ENCODE measurements around the gene CDHR1.
"Not testable (repeated sequence)": the region's sequence is repeated elsewhere in the genome, so short reads cannot be mapped to it uniquely, and the experiment has no call there.

Gene CDHR1

GRCh38 chr10:84160663-84161362 lies 33.5 kb upstream of the CDHR1 start:
- Histone ChIP-seq H3K36me3 (ENCODE audit: control insufficient read depth, insufficient read depth, low read length, severe bottlenecking) (no peaks in the 10 kb centered on the region), H3K9me3 (ENCODE audit: control insufficient read depth, low read length) (no peaks in the 10 kb centered on the region), H3K4me1 (ENCODE audit: control insufficient read depth, insufficient read depth, low read length) (peaks cover 7% of the 10 kb centered on the region), H3K27me3 (replicated peaks; ENCODE audit: control insufficient read depth, insufficient read depth, low read length) (peaks cover 26% of the 10 kb centered on the region), H3K4me3 (ENCODE audit: low read length) (no peak overlapping the region), H3K9ac (ENCODE audit: low read length) (no peak overlapping the region)
- no peak for DNase-seq (ENCODE audit: low read depth)

- no peak overlapping the region for H3K9ac ChIP-seq (ENCODE audit: low read length)
- no peak for DNase-seq (ENCODE audit: low read depth)
- H3K27me3 ChIP-seq (replicated peaks; ENCODE audit: control insufficient read depth, insufficient read depth, low read length) = peaks cover 26% of the 10 kb centered on the region
- no peak overlapping the region for H3K4me3 ChIP-seq (ENCODE audit: low read length)
- peaks cover 2% of the 10 kb centered on the region for H3K4me1 ChIP-seq (ENCODE audit: control insufficient read depth, insufficient read depth, low read length)
- no peaks in the 10 kb centered on the region for H3K36me3 ChIP-seq (ENCODE audit: control insufficient read depth, insufficient read depth, low read length, severe bottlenecking)
- no peaks in the 10 kb centered on the region for H3K9me3 ChIP-seq (ENCODE audit: control insufficient read depth, low read length)
Measured at GRCh38 chr10:84163996-84164395, 30.3 kb upstream of the CDHR1 start.

GRCh38 chr10:84164442-84164841 lies 29.9 kb upstream of the CDHR1 start:
- Histone ChIP-seq H3K4me3 (ENCODE audit: low read length) (no peak overlapping the region), H3K4me1 (ENCODE audit: control insufficient read depth, insufficient read depth, low read length) (peaks cover 2% of the 10 kb centered on the region), H3K9ac (ENCODE audit: low read length) (no peak overlapping the region), H3K27me3 (replicated peaks; ENCODE audit: control insufficient read depth, insufficient read depth, low read length) (peaks cover 24% of the 10 kb centered on the region), H3K9me3 (ENCODE audit: control insufficient read depth, low read length) (no peaks in the 10 kb centered on the region), H3K36me3 (ENCODE audit: control insufficient read depth, insufficient read depth, low read length, severe bottlenecking) (no peaks in the 10 kb centered on the region)
- no peak for DNase-seq (ENCODE audit: low read depth)

- no peak overlapping the region for H3K4me3 ChIP-seq (ENCODE audit: low read length)
- no peak overlapping the region for H3K9ac ChIP-seq (ENCODE audit: low read length)
- H3K27me3 ChIP-seq (replicated peaks; ENCODE audit: control insufficient read depth, insufficient read depth, low read length) = peaks cover 20% of the 10 kb centered on the region
- no peak for DNase-seq (ENCODE audit: low read depth)
- H3K36me3 ChIP-seq (ENCODE audit: control insufficient read depth, insufficient read depth, low read length, severe bottlenecking) = no peaks in the 10 kb centered on the region
- H3K9me3 ChIP-seq (ENCODE audit: control insufficient read depth, low read length) = no peaks in the 10 kb centered on the region
- peaks cover 2% of the 10 kb centered on the region for H3K4me1 ChIP-seq (ENCODE audit: control insufficient read depth, insufficient read depth, low read length)
Measured at GRCh38 chr10:84166620-84167288, 27.6 kb upstream of the CDHR1 start.

GRCh38 chr10:84167289-84167653 lies 27.1 kb upstream of the CDHR1 start:
- H3K27me3 ChIP-seq (replicated peaks; ENCODE audit: control insufficient read depth, insufficient read depth, low read length) = peaks cover 20% of the 10 kb centered on the region

GRCh38 chr10:84168382-84168781 lies 26.0 kb upstream of the CDHR1 start:
- H3K9me3 ChIP-seq (ENCODE audit: control insufficient read depth, low read length); H3K4me1 ChIP-seq (ENCODE audit: control insufficient read depth, insufficient read depth, low read length); H3K9ac ChIP-seq (ENCODE audit: low read length); H3K4me3 ChIP-seq (ENCODE audit: low read length); H3K36me3 ChIP-seq (ENCODE audit: control insufficient read depth, insufficient read depth, low read length, severe bottlenecking); DNase-seq (ENCODE audit: low read depth): not testable (repeated sequence)
- H3K27me3 ChIP-seq (replicated peaks; ENCODE audit: control insufficient read depth, insufficient read depth, low read length) = peaks cover 12% of the 10 kb centered on the region

More at GRCh38 chr10:84167289-84167653, 27.1 kb upstream of the CDHR1 start:
- H3K9me3 ChIP-seq (ENCODE audit: control insufficient read depth, low read length); H3K4me3 ChIP-seq (ENCODE audit: low read length); H3K36me3 ChIP-seq (ENCODE audit: control insufficient read depth, insufficient read depth, low read length, severe bottlenecking); H3K4me1 ChIP-seq (ENCODE audit: control insufficient read depth, insufficient read depth, low read length); DNase-seq (ENCODE audit: low read depth); H3K9ac ChIP-seq (ENCODE audit: low read length): not testable (repeated sequence)

GRCh38 chr10:84171237-84171636 lies 23.1 kb upstream of the CDHR1 start:
- not testable (repeated sequence) for DNase-seq (ENCODE audit: low read depth); H3K27me3 ChIP-seq (replicated peaks; ENCODE audit: control insufficient read depth, insufficient read depth, low read length); H3K36me3 ChIP-seq (ENCODE audit: control insufficient read depth, insufficient read depth, low read length, severe bottlenecking)

GRCh38 chr10:84171700-84172466 lies 22.5 kb upstream of the CDHR1 start:
- not testable (repeated sequence) for H3K9ac ChIP-seq (ENCODE audit: low read length); H3K27me3 ChIP-seq (replicated peaks; ENCODE audit: control insufficient read depth, insufficient read depth, low read length); H3K9me3 ChIP-seq (ENCODE audit: control insufficient read depth, low read length); H3K4me3 ChIP-seq (ENCODE audit: low read length); H3K36me3 ChIP-seq (ENCODE audit: control insufficient read depth, insufficient read depth, low read length, severe bottlenecking); DNase-seq (ENCODE audit: low read depth); H3K4me1 ChIP-seq (ENCODE audit: control insufficient read depth, insufficient read depth, low read length)

More at GRCh38 chr10:84171237-84171636, 23.1 kb upstream of the CDHR1 start:
- not testable (repeated sequence) for H3K4me1 ChIP-seq (ENCODE audit: control insufficient read depth, insufficient read depth, low read length); H3K9me3 ChIP-seq (ENCODE audit: control insufficient read depth, low read length); H3K9ac ChIP-seq (ENCODE audit: low read length); H3K4me3 ChIP-seq (ENCODE audit: low read length)

GRCh38 chr10:84172467-84173356 lies 21.6 kb upstream of the CDHR1 start:
- H3K4me1 ChIP-seq (ENCODE audit: control insufficient read depth, insufficient read depth, low read length) = no peaks in the 10 kb centered on the region
- H3K9me3 ChIP-seq (ENCODE audit: control insufficient read depth, low read length) = no peaks in the 10 kb centered on the region
- H3K4me3 ChIP-seq (ENCODE audit: low read length) = no peak overlapping the region
- no peak overlapping the region for H3K9ac ChIP-seq (ENCODE audit: low read length)
- no peak for DNase-seq (ENCODE audit: low read depth)
- no peaks in the 10 kb centered on the region for H3K36me3 ChIP-seq (ENCODE audit: control insufficient read depth, insufficient read depth, low read length, severe bottlenecking)
- H3K27me3 ChIP-seq (replicated peaks; ENCODE audit: control insufficient read depth, insufficient read depth, low read length) = no peaks in the 10 kb centered on the region

- H3K27me3 ChIP-seq (replicated peaks; ENCODE audit: control insufficient read depth, insufficient read depth, low read length) = no peaks in the 10 kb centered on the region
- DNase-seq (ENCODE audit: low read depth) = no peak
- no peak within 1 kb of the TSS for H3K4me3 ChIP-seq (ENCODE audit: low read length)
- H3K36me3 ChIP-seq (ENCODE audit: control insufficient read depth, insufficient read depth, low read length, severe bottlenecking) = no peaks in the 10 kb centered on the region
- H3K9me3 ChIP-seq (ENCODE audit: control insufficient read depth, low read length) = no peaks in the 10 kb centered on the region
- H3K9ac ChIP-seq (ENCODE audit: low read length) = no peak within 1 kb of the TSS
- H3K4me1 ChIP-seq (ENCODE audit: control insufficient read depth, insufficient read depth, low read length) = no peaks in the 10 kb centered on the region
Measured at GRCh38 chr10:84173501-84173929, 20.8 kb upstream of the CDHR1 start, which contains the start of gene GPR15LG. Gene GPR15LG, plus strand, starts transcription at chr10:84173801. Its CDS starts 51 bp downstream, at chr10:84173852.

All from adipocyte (in vitro differentiated cells).